IgD-negative memory B cell (primary cell): ENCODE results near the gene ENKUR. TPM values are rescaled to one million over a fixed set of nuclear protein-coding genes. Genes with fewer than 3 reads are reported as not detected.

ENCODE experiments used
- polyA plus RNA-seq: library from polyadenylated mRNA; unstranded; fragments of 300-500 nt; fragmentation: Illumina TruSeq; gene quantifications from one replicate; pipeline ENCODE4 v1.2.3, GENCODE V29; 2021

ENKUR gene
- polyA plus RNA-seq, 1 donor from 2014 or later = 2.7 TPM

Other genes starting within 250 kb of the ENKUR start
- gene PRTFDC1, start 63.6 kb downstream of the ENKUR start, polyA plus RNA-seq = not detected
- gene THNSL1, start 454 bp upstream of the ENKUR start, polyA plus RNA-seq = 5.0 TPM
- not detected for gene GPR158, start 158.8 kb upstream of the ENKUR start, polyA plus RNA-seq